Hepatocyte (in vitro differentiated cells): ENCODE results near the gene FAM161A. TPM values are rescaled to one million over a fixed set of nuclear protein-coding genes. Genes with fewer than 3 reads are reported as not detected.
"Not testable (repeated sequence)": the region's sequence is repeated elsewhere in the genome, so short reads cannot be mapped to it uniquely, and the experiment has no call there.

ENCODE experiments used
- DNase-seq: peaks from one replicate; pipeline ENCODE4 v3.0.0-alpha.2; 2016; ENCODE audit warnings: low spot score
- H2AFZ ChIP-seq: fragments of 200-600 bp; sonication (generic); 2 replicates; pipeline ENCODE4 v1.6.0; 2016; ENCODE audit warnings: antibody characterized with exemption, mild to moderate bottlenecking
- H3K27ac ChIP-seq: fragments of 200-600 bp; sonication (generic); 2 replicates; pipeline ENCODE4 v1.5.1; 2016; ENCODE audit warnings: mild to moderate bottlenecking
- H3K27me3 ChIP-seq: fragments of 200-600 bp; sonication (generic); 2 replicates; pipeline ENCODE4 v1.6.1; 2016
- H3K36me3 ChIP-seq: fragments of 200-600 bp; sonication (generic); replicated peaks from 2 replicates; pipeline ENCODE4 v1.5.1; 2016; ENCODE audit warnings: low read depth; ENCODE audit not compliant: insufficient read depth
- H3K4me1 ChIP-seq: fragments of 200-600 bp; sonication (generic); 2 replicates; pipeline ENCODE4 v1.5.1; 2016; ENCODE audit warnings: mild to moderate bottlenecking, moderate library complexity; ENCODE audit not compliant: insufficient read depth
- H3K4me2 ChIP-seq: fragments of 200-600 bp; sonication (generic); 2 replicates; pipeline ENCODE4 v1.6.0; 2016
- H3K4me3 ChIP-seq: fragments of 200-600 bp; sonication (generic); 2 replicates; pipeline ENCODE4 v1.5.1; 2016; ENCODE audit warnings: mild to moderate bottlenecking
- H3K79me2 ChIP-seq: fragments of 200-600 bp; sonication (generic); 2 replicates; pipeline ENCODE4 v1.6.0; 2017; ENCODE audit warnings: mild to moderate bottlenecking
- H3K9me2 ChIP-seq: fragments of 200-600 bp; sonication (generic); replicated peaks from 2 replicates; pipeline ENCODE4 v1.6.0; 2017; ENCODE audit warnings: mild to moderate bottlenecking; ENCODE audit not compliant: insufficient read depth
- H3K9me3 ChIP-seq: fragments of 200-600 bp; sonication (generic); 2 replicates; pipeline ENCODE4 v1.5.1; 2016; ENCODE audit warnings: low read depth, mild to moderate bottlenecking
- H4K20me1 ChIP-seq: fragments of 200-600 bp; sonication (generic); 2 replicates; pipeline ENCODE4 v1.6.0; 2016; ENCODE audit warnings: mild to moderate bottlenecking; ENCODE audit not compliant: insufficient read depth, poor library complexity, severe bottlenecking
- EZH2 ChIP-seq: fragments of 200-600 bp; sonication (generic); IDR thresholded peaks from 2 replicates; pipeline ENCODE4 v1.6.1; 2016; ENCODE audit warnings: antibody characterized with exemption, mild to moderate bottlenecking, borderline replicate concordance
- EZH2phosphoT487 ChIP-seq: fragments of 200-600 bp; sonication (generic); IDR thresholded peaks from one replicate; pipeline ENCODE4 v1.6.1; 2018; ENCODE audit warnings: antibody characterized with exemption, mild to moderate bottlenecking, low read depth, moderate library complexity; ENCODE audit not compliant: unreplicated experiment, severe bottlenecking
- WGBS: methylation state at CpG from one replicate; pipeline ENCODE4 v1.1.6; 2016; ENCODE audit warnings: low lambda C conversion rate; ENCODE audit errors: missing lambda C conversion rate; 5-methylcytosine and 5-hydroxymethylcytosine counted together
- polyA plus RNA-seq: library from polyadenylated mRNA; unstranded; fragments of >200 nt; fragmentation: Nextera tagmentation; extraction: Ambion mirVana; gene quantifications from 2 replicates; pipeline ENCODE4 v1.2.1, GENCODE V29; 2016
- total RNA-seq: library from RNA; depleted of rRNA; stranded (reverse); fragments of >200 nt; gene quantifications from 2 replicates; pipeline ENCODE4 v1.2.3, GENCODE V29; 2014
- TF ChIP-seq, protein P1 (sequence below): fragments of 200-600 bp; sonication (generic); IDR thresholded peaks from 2 replicates; pipeline ENCODE4 v1.5.1; 2016; ENCODE audit warnings: antibody characterized with exemption, mild to moderate bottlenecking; ENCODE audit not compliant: poor library complexity

FAM161A gene
- total and polyA plus RNA-seq, 2 experiments from 2014 or later = 2.1 to 3.7 TPM

GRCh38 chr2:61882850-61883249 is 29.0 kb upstream of the FAM161A start:
- Histone ChIP-seq H3K27ac (no peak overlapping the region), H3K4me1 (peaks cover 12% of the 10 kb centered on the region), H2AFZ (no peak overlapping the region), H4K20me1 (peaks cover 30% of the 10 kb centered on the region), H3K4me3 (no peak overlapping the region), H3K9me3 (no peaks in the 10 kb centered on the region), H3K4me2 (no peak overlapping the region), H3K9me2 (no peaks in the 10 kb centered on the region), H3K36me3 (no peaks in the 10 kb centered on the region), H3K79me2 (peaks cover 60% of the 10 kb centered on the region), H3K27me3 (no peaks in the 10 kb centered on the region)
- TF ChIP-seq EZH2phosphoT487 (no peak), EZH2 (no peak)
- TF ChIP-seq, protein P1, sequence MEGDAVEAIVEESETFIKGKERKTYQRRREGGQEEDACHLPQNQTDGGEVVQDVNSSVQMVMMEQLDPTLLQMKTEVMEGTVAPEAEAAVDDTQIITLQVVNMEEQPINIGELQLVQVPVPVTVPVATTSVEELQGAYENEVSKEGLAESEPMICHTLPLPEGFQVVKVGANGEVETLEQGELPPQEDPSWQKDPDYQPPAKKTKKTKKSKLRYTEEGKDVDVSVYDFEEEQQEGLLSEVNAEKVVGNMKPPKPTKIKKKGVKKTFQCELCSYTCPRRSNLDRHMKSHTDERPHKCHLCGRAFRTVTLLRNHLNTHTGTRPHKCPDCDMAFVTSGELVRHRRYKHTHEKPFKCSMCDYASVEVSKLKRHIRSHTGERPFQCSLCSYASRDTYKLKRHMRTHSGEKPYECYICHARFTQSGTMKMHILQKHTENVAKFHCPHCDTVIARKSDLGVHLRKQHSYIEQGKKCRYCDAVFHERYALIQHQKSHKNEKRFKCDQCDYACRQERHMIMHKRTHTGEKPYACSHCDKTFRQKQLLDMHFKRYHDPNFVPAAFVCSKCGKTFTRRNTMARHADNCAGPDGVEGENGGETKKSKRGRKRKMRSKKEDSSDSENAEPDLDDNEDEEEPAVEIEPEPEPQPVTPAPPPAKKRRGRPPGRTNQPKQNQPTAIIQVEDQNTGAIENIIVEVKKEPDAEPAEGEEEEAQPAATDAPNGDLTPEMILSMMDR = no peak
- no peak for DNase-seq
- 95% methylated on average over 5 of the region's 5 CpGs for WGBS

DNA sequence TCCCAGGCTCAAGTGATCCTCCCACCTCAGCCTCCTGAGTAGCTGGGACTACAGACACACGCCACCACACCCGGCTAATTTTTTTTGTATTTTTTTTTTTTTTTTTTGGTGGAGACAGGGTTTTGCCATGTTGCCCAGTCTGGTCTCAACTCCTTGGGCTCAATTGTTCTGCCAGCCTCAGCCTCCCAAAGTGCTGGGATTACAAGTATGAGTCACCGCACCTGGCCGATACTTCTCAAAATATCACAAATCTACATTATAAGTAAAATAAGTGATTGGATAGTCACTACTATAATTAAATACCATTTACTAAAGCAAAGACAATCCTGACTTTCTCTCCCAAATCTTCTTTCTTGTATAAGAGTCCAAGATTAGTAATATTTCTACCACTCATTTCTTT is 25.5 kb upstream of the FAM161A start:
- H4K20me1 ChIP-seq, H3K4me1 ChIP-seq, DNase-seq, H3K9me2 ChIP-seq, H3K9me3 ChIP-seq, H3K4me3 ChIP-seq, H3K4me2 ChIP-seq, H2AFZ ChIP-seq, H3K27me3 ChIP-seq, H3K36me3 ChIP-seq, H3K27ac ChIP-seq: not testable (repeated sequence)
- WGBS = 98% methylated on average over 4 of the region's 4 CpGs
- peaks cover 26% of the 10 kb centered on the region for H3K79me2 ChIP-seq

DNA sequence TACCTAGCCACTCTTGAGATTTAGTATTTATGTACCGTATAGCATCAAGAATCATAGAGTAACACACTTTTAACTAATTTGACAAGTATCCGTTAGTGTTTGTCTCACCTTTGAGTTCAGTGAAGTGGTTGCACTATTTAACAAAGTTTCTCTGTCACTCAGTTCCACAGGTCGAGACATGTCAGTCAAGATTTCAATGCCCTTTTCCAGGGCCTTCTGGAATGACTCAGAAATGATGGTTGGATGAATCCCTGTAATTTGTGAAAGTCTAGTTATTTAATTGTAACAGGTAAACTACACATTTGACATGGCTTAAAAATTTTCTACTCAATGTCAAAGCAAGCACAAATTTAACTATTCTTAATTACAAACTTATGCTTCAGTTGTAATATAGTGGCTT is 24.9 kb upstream of the FAM161A start:
- DNase-seq = no peak
- Histone ChIP-seq H3K27ac (no peak overlapping the region), H2AFZ (no peak overlapping the region), H3K9me2 (no peaks in the 10 kb centered on the region), H3K27me3 (no peaks in the 10 kb centered on the region), H3K9me3 (no peaks in the 10 kb centered on the region), H3K4me1 (no peaks in the 10 kb centered on the region), H3K4me2 (no peak overlapping the region), H3K4me3 (no peak overlapping the region), H3K36me3 (no peaks in the 10 kb centered on the region), H4K20me1 (peaks cover under 1% of the 10 kb centered on the region), H3K79me2 (peaks cover 20% of the 10 kb centered on the region)
- TF ChIP-seq, protein P1 = no peak
- TF ChIP-seq EZH2phosphoT487 (no peak), EZH2 (no peak)
- 99% methylated on average over 3 of the region's 3 CpGs for WGBS

DNA sequence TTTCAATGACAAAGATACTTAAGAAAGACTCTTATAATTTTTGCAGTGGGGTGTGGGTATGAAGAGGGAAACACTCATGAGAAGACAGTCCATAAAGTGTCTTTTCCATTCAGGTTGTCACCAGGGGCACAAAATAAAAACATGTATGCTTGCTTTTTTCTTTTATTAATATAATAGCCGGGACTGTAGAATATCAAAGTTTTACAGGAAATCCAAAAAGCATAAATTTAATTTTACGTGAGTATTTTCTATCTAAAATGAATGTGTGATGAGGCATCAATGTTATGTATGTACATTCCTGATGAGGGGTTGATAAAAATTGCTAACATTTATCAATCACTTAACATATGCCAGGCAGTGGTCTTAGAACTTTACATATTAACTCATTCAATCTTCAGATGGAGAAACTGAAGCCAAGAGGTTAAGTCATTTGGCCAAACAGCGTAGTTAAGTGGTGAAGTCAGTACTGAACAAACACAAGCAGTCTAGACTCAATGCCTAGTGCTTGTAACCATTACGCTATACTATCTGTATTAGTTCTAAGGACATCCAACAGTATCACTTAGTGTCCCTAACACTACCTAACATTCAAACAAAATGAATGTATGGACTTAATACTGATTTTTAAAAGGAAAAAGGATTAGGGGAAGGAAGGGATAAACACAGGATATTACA is 23.8 kb upstream of the FAM161A start:
- no peaks in the 10 kb centered on the region for H4K20me1 ChIP-seq
- H3K4me1 ChIP-seq = no peaks in the 10 kb centered on the region
- H3K36me3 ChIP-seq = no peaks in the 10 kb centered on the region
- peaks cover 14% of the 10 kb centered on the region for H3K79me2 ChIP-seq
- H2AFZ ChIP-seq = no peak overlapping the region
- TF ChIP-seq, protein P1 = no peak
- TF ChIP-seq EZH2 = no peak
- TF ChIP-seq EZH2phosphoT487 = no peak
- H3K4me2 ChIP-seq = no peak overlapping the region
- no peaks in the 10 kb centered on the region for H3K9me2 ChIP-seq
- H3K27me3 ChIP-seq = no peaks in the 10 kb centered on the region
- H3K27ac ChIP-seq = no peak overlapping the region
- no peaks in the 10 kb centered on the region for H3K9me3 ChIP-seq
- no peak for DNase-seq
- 98% methylated on average over 4 of the region's 4 CpGs for WGBS
- H3K4me3 ChIP-seq = no peak overlapping the region
